Right lobe of liver (tissue), 6 donors: ENCODE results near the gene BHLHE23. TPM values are rescaled to one million over a fixed set of nuclear protein-coding genes. Genes with fewer than 3 reads are reported as not detected.

Experiments used
- ATAC-seq, 4 donors: fragments of 200-7000 bp; cut with Tn5 transposase; one replicate each; pipeline ENCODE4 v1.9.1; 2020; ENCODE audit warnings: mild to moderate bottlenecking in 4 of 4, moderate library complexity in 4 of 4
- DNase-seq, 3 donors: peaks; one replicate each; pipeline ENCODE4 v3.0.0-alpha.2; 2020
- H3K27ac ChIP-seq, 3 donors: fragments of 200-600 bp; one replicate each; pipeline ENCODE4 v1.8.0; 2022
- H3K27me3 ChIP-seq, 2 donors: fragments of 200-600 bp; one replicate each; pipeline ENCODE4 v1.8.0; 2022
- H3K36me3 ChIP-seq, 4 donors: fragments of 200-600 bp; sonication (generic) in 1 of 4; one replicate each; pipeline versions ENCODE4 v1.5.1 to v1.8.0; 2017 to 2022; ENCODE audit warnings: control low read depth in 1 of 4
- H3K4me1 ChIP-seq, 4 donors: fragments of 200-600 bp; sonication (generic) in 1 of 4; one replicate each; pipeline versions ENCODE4 v1.5.1 to v1.8.0; 2017 to 2022; ENCODE audit warnings: control low read depth in 1 of 4
- H3K4me3 ChIP-seq, 3 donors: fragments of 200-600 bp; one replicate each; pipeline ENCODE4 v1.8.0; 2022
- H3K9me3 ChIP-seq, 4 donors: fragments of 200-600 bp; sonication (generic) in 1 of 4; one replicate each; pipeline versions ENCODE4 v1.5.1 to v1.8.0; 2017 to 2022; ENCODE audit warnings: control low read depth in 1 of 4
- CTCF ChIP-seq, 4 donors: fragments of 200-600 bp in 3 of 4; fragments of 450-650 bp in 1 of 4; IDR thresholded peaks; one replicate each; pipeline versions ENCODE4 v1.5.1 to v1.8.0; 2016 to 2022; ENCODE audit warnings: antibody characterized with exemption in 4 of 4, mild to moderate bottlenecking in 2 of 4
- POLR2A ChIP-seq: fragments of 450-650 bp; IDR thresholded peaks from one replicate; pipeline ENCODE4 v1.6.1; 2017; ENCODE audit warnings: antibody characterized with exemption, mild to moderate bottlenecking
- WGBS: methylation state at CpG from one replicate; pipeline ENCODE4 v1.1.6; 2018; ENCODE audit warnings: low coverage, low lambda C conversion rate; ENCODE audit not compliant: insufficient coverage; ENCODE audit errors: missing lambda C conversion rate; 5-methylcytosine and 5-hydroxymethylcytosine counted together
- intact Hi-C, 2 donors: fragments of 100-400 bp; cut with DNase I; formaldehyde crosslinking; loops; one replicate each; pipeline versions ENCODE4 v1.11.2 to v1.14.1; 2022
- total RNA-seq, 6 experiments: library from RNA; depleted of rRNA in 2 of 6; stranded (reverse); fragments of >200 nt in 2 of 6; fragmentation: NEBNext Ultra II Directional in 3 of 6; extraction: Animal tissue kit (Norgen Biotek cat#: 25700) in 3 of 6; gene quantifications; one replicate each; pipeline versions ENCODE4 v1.1.0 to v1.2.4, GENCODE V29; 2016 to 2023
- donor health status: DM: no; HTN: yes; CAD: no.
- donor health status: DM: no; HTN: no; CAD: no.
- donor health status: DM: no; HTN: no; CAD: no.
- donor health status: DM: no; HTN: yes; CAD: no.
- donor health status: DM: no; HTN: yes; CAD: no.

Gene BHLHE23
- total RNA-seq, 6 experiments from 2014 or later: not detected

GRCh38 chr20:62970307-62971210 lies 36.2 kb downstream of the BHLHE23 start:
- peaks cover 0 to 5% (median 2%) of the 10 kb centered on the region in 4 donors for H3K4me1 ChIP-seq
- ATAC-seq: peak in 1 of 4 donors; percentile 22
- TF ChIP-seq CTCF (IDR thresholded peaks at IDR 0.05) (no peak), POLR2A (no peak)
- no peaks in the 10 kb centered on the region for H3K36me3 ChIP-seq
- H3K27me3 ChIP-seq: peaks cover 0 to 16% of the 10 kb centered on the region in 2 donors
- DNase-seq: no peak
- H3K9me3 ChIP-seq: no peaks in the 10 kb centered on the region
- H3K4me3 ChIP-seq: no peak overlapping the region
- intact Hi-C loops: no loop called here
- H3K27ac ChIP-seq: no peak overlapping the region
- WGBS: 100% methylated on average over 1 of the region's 33 CpGs

GRCh38 chr20:62969939-62970306 lies 36.8 kb downstream of the BHLHE23 start:
- 37% methylated on average over 2 of the region's 8 CpGs for WGBS
- no peak for TF ChIP-seq CTCF (IDR thresholded peaks at IDR 0.05)
- TF ChIP-seq POLR2A: no peak
- no peak overlapping the region for H3K4me3 ChIP-seq
- H3K27ac ChIP-seq: no peak overlapping the region
- ATAC-seq: no peak
- H3K27me3 ChIP-seq: peaks cover 0 to 16% of the 10 kb centered on the region in 2 donors
- intact Hi-C loops: loop anchor here in 1 of 2 donors (10.0 kb wide), 1 partner anchor 65 kb away; no protein-coding TSS in a partner anchor
- H3K36me3 ChIP-seq: peaks cover 0 to 5% (median 0%) of the 10 kb centered on the region in 4 donors
- no peaks in the 10 kb centered on the region for H3K9me3 ChIP-seq
- DNase-seq: no peak
- peaks cover 0 to 5% (median 2%) of the 10 kb centered on the region in 4 donors for H3K4me1 ChIP-seq

GRCh38 chr20:62969179-62969760 lies 37.5 kb downstream of the BHLHE23 start:
- peaks cover 0 to 14% of the 10 kb centered on the region in 2 donors for H3K27me3 ChIP-seq
- no peak overlapping the region for H3K4me3 ChIP-seq
- no peak for DNase-seq
- H3K27ac ChIP-seq: no peak overlapping the region
- H3K4me1 ChIP-seq: peaks cover 0 to 5% (median 2%) of the 10 kb centered on the region in 4 donors
- no peak for TF ChIP-seq POLR2A
- TF ChIP-seq CTCF (IDR thresholded peaks at IDR 0.05): no peak
- no peaks in the 10 kb centered on the region for H3K9me3 ChIP-seq
- ATAC-seq: peak in 2 of 4 donors; percentile 3 to 18
- H3K36me3 ChIP-seq: peaks cover 0 to 9% (median 1%) of the 10 kb centered on the region in 4 donors
- intact Hi-C loops: loop anchor here in 1 of 2 donors (10.0 kb wide), 1 partner anchor 64 kb away; no protein-coding TSS in a partner anchor
- 28% methylated on average over 12 of the region's 16 CpGs for WGBS

- peaks cover 0 to 10% of the 10 kb centered on the region in 2 donors for H3K27me3 ChIP-seq
- TF ChIP-seq POLR2A (no peak), CTCF (IDR thresholded peaks at IDR 0.05) (peak in 1 of 4 donors; percentile 6)
- H3K27ac ChIP-seq: peak overlapping the region in 1 of 3 donors; percentile 30
- H3K4me1 ChIP-seq: peaks cover 0 to 5% (median 2%) of the 10 kb centered on the region in 4 donors
- DNase-seq (no peak), ATAC-seq (peak; percentile 6 to 25 (median 18))
- intact Hi-C loops: loop anchor here in 1 of 2 donors (10.0 kb wide), 1 partner anchor 64 kb away; no protein-coding TSS in a partner anchor
- no peak overlapping the region for H3K4me3 ChIP-seq
- WGBS: 35% methylated on average over 14 of the region's 21 CpGs
- no peaks in the 10 kb centered on the region for H3K9me3 ChIP-seq
- H3K36me3 ChIP-seq: peaks cover 0 to 16% (median 6%) of the 10 kb centered on the region in 4 donors
Observed at GRCh38 chr20:62968378-62969178, 38.2 kb downstream of the BHLHE23 start.
